Endothelial cell of umbilical vein (primary cell): ENCODE results near the gene SH3PXD2B. TPM values are rescaled to one million over a fixed set of nuclear protein-coding genes. Genes with fewer than 3 reads are reported as not detected.
A peak's percentile ranks its signal among the peaks of the same experiment; 100 is the strongest.
"Not testable (repeated sequence)": the region's sequence is repeated elsewhere in the genome, so short reads cannot be mapped to it uniquely, and the experiment has no call there.

Experiments
- BruUV-seq: library from RNA; stranded (reverse); fragments of 400-500 nt; replicated peaks from 2 replicates; lab custom pipeline; 2021; lab: Mats Ljungman, UMichigan
- CTCF ChIA-PET: fragments of 300-600, 350-600 bp; sonication (Branson Sonifier 250); formaldehyde crosslinking; loops from one replicate; lab custom pipeline; 2021; ENCODE audit warnings: antibody characterized with exemption, inconsistent platforms; lab: Charles Lee
- POLR2A ChIA-PET: fragments of 300-600, 350-600 bp; sonication (Branson Sonifier 250); formaldehyde crosslinking; loops from one replicate; lab custom pipeline; 2021; ENCODE audit warnings: antibody characterized with exemption, inconsistent platforms; lab: Charles Lee
- DNase-seq: peaks from one replicate; pipeline ENCODE4 v3.0.0-alpha.2; 2011; ENCODE audit warnings: low read depth, low spot score
- FAIRE-seq: peaks from 2 replicates; lab custom pipeline; 2011; peaks lifted over from hg19 to GRCh38; lab: Jason Lieb, UNC
- H2AFZ ChIP-seq: 2 replicates; pipeline ENCODE4 v1.6.0; 2012; ENCODE audit warnings: low read depth, low read length, control low read depth, inconsistent platforms
- H3K27ac ChIP-seq: 2 replicates; pipeline ENCODE4 v1.5.1; 2011; ENCODE audit warnings: low read depth, mild to moderate bottlenecking, control low read depth, low read length, moderate library complexity; ENCODE audit not compliant: insufficient read depth
- H3K27me3 ChIP-seq, 2 experiments: 2 replicates each; pipeline versions ENCODE4 v1.6.0 to v1.6.1; 2011; ENCODE audit warnings: low read length in 2 of 2, mixed read lengths in 1 of 2; ENCODE audit not compliant: control insufficient read depth in 2 of 2, insufficient read depth in 2 of 2
- H3K36me3 ChIP-seq, 2 experiments: 2 replicates in 1 of 2; 3 replicates in 1 of 2; pipeline ENCODE4 v1.5.1; 2011; ENCODE audit warnings: low read length in 2 of 2, mild to moderate bottlenecking in 1 of 2, moderate library complexity in 1 of 2; ENCODE audit not compliant: control insufficient read depth in 2 of 2, insufficient read depth in 2 of 2; ENCODE audit errors: extremely low read depth in 1 of 2
- H3K4me1 ChIP-seq: 3 replicates; pipeline ENCODE4 v1.5.1; 2011; ENCODE audit warnings: mild to moderate bottlenecking, low read length; ENCODE audit not compliant: control insufficient read depth, insufficient read depth; ENCODE audit errors: extremely low read depth
- H3K4me2 ChIP-seq: 2 replicates; pipeline ENCODE4 v1.6.1; 2011; ENCODE audit warnings: low read length, control low read depth, mixed read lengths; ENCODE audit not compliant: insufficient read depth
- H3K4me3 ChIP-seq, 3 experiments: fragments of 200-600 bp in 1 of 3; sonication (generic), shearing (Covaris generic) in 1 of 3; replicated peaks in 1 of 3; 2 replicates each; pipeline ENCODE4 v1.5.1; 2011 to 2016; ENCODE audit warnings: control low read depth in 3 of 3, low read length in 3 of 3, mild to moderate bottlenecking in 2 of 3, inconsistent platforms in 1 of 3, low read depth in 1 of 3, moderate library complexity in 1 of 3; ENCODE audit not compliant: insufficient read depth in 1 of 3
- H3K79me2 ChIP-seq: 2 replicates; pipeline ENCODE4 v1.6.0; 2012; ENCODE audit warnings: low read length, inconsistent platforms; ENCODE audit not compliant: control insufficient read depth, insufficient read depth
- H3K9ac ChIP-seq: replicated peaks from 2 replicates; pipeline ENCODE3; 2011; ENCODE audit warnings: low read length, control low read depth; ENCODE audit not compliant: insufficient read depth; ENCODE audit errors: extremely low read depth
- H3K9me1 ChIP-seq: replicated peaks from 3 replicates; pipeline ENCODE4 v1.6.0; 2011; ENCODE audit warnings: mild to moderate bottlenecking, low read length; ENCODE audit not compliant: control insufficient read depth, insufficient read depth; ENCODE audit errors: extremely low read depth
- H3K9me3 ChIP-seq: replicated peaks from 2 replicates; pipeline ENCODE4 v1.5.1; 2012; ENCODE audit warnings: low read length, inconsistent platforms; ENCODE audit not compliant: control insufficient read depth, insufficient read depth
- H4K20me1 ChIP-seq: replicated peaks from 2 replicates; pipeline ENCODE3; 2011; ENCODE audit warnings: mild to moderate bottlenecking, low read length; ENCODE audit not compliant: control insufficient read depth, insufficient read depth; ENCODE audit errors: extremely low read depth
- EZH2 ChIP-seq: IDR thresholded peaks from 2 replicates; pipeline ENCODE4 v1.6.1; 2012; ENCODE audit warnings: borderline replicate concordance, low read depth, mild to moderate bottlenecking, moderate library complexity, low read length, inconsistent platforms; ENCODE audit not compliant: severe bottlenecking
- dilution Hi-C: fragments of 300-500 bp; cut with MboI; formaldehyde crosslinking; loops from one replicate; pipeline ENCODE4 v1.15.0; 2019; ENCODE audit warnings: low sequenced_read_pairs; ENCODE audit not compliant: extremely low pct_ligation_motif_present
- intact Hi-C: fragments of 100-400 bp; cut with micrococcal nuclease; formaldehyde crosslinking; loops from one replicate; pipeline ENCODE4 v1.10.0; 2022
- polyA plus RNA-seq, 4 experiments: library from polyadenylated mRNA; depleted of rRNA in 3 of 4; stranded (reverse) in 3 of 4; unstranded in 1 of 4; fragments of >200 nt; gene quantifications; 2 replicates each; pipeline versions ENCODE4 v1.2.1 to v1.2.3, GENCODE V29; 2011 to 2012; ENCODE audit warnings: missing spikeins in 1 of 4
- total RNA-seq: library from RNA; stranded (reverse); gene quantifications from 2 replicates; pipeline ENCODE4 v1.2.3, GENCODE V29; 2021
- TF ChIP-seq, protein P1 (sequence below), 2 donors: IDR thresholded peaks; 1 replicate in 1 of 2; 2 replicates in 1 of 2; pipeline ENCODE4 v1.5.1; 2011; ENCODE audit warnings: low read length in 2 of 2, mild to moderate bottlenecking in 2 of 2, moderate library complexity in 2 of 2, control low read depth in 1 of 2, inconsistent platforms in 1 of 2, low read depth in 1 of 2; ENCODE audit not compliant: insufficient read depth in 1 of 2; ENCODE audit errors: extremely low read depth in 1 of 2

The SH3PXD2B gene
- total and polyA plus RNA-seq, 2 donors (not counting 3 experiments of a cell fraction or from before 2014, with no cell fraction given) = 23.5 to 66.3 TPM

DNA sequence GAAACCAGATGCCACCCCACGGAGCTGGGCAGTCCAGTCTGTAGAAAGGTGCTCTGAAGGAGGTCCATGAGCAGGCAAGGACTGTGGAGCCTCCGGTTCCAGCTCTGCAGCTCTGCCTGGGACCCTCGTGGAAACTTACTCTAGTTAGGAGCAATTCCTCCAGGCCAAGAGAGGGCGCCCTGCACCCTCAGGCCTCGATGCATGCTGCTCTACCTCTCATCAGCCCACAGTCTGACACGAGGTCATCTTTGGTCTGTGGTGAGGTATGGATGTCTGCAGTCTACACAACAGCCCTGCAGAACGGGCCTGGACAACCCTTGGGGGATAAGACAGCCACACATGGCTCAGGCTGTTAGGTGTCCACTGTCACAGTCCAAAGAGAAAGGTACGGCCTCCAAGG is 120.1 kb downstream of the SH3PXD2B start:
- H3K9me3 ChIP-seq = no peaks in the 10 kb centered on the region
- H3K27me3 ChIP-seq = no peaks in the 10 kb centered on the region
- FAIRE-seq = no peak
- H3K4me2 ChIP-seq = no peak overlapping the region
- H2AFZ ChIP-seq = no peak overlapping the region
- CTCF ChIA-PET = interaction anchor here (0.6 to 1.7 kb wide), 4 partner anchors 13 to 422 kb away, joined by 3 to 4 read pairs (median 4); no protein-coding TSS in a partner anchor
- no peak for DNase-seq
- H3K9ac ChIP-seq = no peak overlapping the region
- H3K36me3 ChIP-seq = peaks cover 0 to 12% of the 10 kb centered on the region in 2 experiments
- no peaks in the 10 kb centered on the region for H3K9me1 ChIP-seq
- TF ChIP-seq, protein P1, sequence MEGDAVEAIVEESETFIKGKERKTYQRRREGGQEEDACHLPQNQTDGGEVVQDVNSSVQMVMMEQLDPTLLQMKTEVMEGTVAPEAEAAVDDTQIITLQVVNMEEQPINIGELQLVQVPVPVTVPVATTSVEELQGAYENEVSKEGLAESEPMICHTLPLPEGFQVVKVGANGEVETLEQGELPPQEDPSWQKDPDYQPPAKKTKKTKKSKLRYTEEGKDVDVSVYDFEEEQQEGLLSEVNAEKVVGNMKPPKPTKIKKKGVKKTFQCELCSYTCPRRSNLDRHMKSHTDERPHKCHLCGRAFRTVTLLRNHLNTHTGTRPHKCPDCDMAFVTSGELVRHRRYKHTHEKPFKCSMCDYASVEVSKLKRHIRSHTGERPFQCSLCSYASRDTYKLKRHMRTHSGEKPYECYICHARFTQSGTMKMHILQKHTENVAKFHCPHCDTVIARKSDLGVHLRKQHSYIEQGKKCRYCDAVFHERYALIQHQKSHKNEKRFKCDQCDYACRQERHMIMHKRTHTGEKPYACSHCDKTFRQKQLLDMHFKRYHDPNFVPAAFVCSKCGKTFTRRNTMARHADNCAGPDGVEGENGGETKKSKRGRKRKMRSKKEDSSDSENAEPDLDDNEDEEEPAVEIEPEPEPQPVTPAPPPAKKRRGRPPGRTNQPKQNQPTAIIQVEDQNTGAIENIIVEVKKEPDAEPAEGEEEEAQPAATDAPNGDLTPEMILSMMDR (IDR thresholded peaks at IDR 0.05; ENCODE audit: extremely low read depth in 1 of 2, insufficient read depth in 1 of 2, low read depth in 1 of 2, low read length in 2 of 2) = peak in 1 of 2 donors; percentile 9
- TF ChIP-seq EZH2 = no peak
- H3K4me3 ChIP-seq = no peak overlapping the region
- no peaks in the 10 kb centered on the region for H4K20me1 ChIP-seq
- H3K79me2 ChIP-seq = no peaks in the 10 kb centered on the region
- dilution Hi-C loops (no loop called here), intact Hi-C loops (no loop called here)
- POLR2A ChIA-PET = no interaction called here
- H3K4me1 ChIP-seq = no peaks in the 10 kb centered on the region
- no peak overlapping the region for H3K27ac ChIP-seq
- no TSS peak for BruUV-seq

DNA sequence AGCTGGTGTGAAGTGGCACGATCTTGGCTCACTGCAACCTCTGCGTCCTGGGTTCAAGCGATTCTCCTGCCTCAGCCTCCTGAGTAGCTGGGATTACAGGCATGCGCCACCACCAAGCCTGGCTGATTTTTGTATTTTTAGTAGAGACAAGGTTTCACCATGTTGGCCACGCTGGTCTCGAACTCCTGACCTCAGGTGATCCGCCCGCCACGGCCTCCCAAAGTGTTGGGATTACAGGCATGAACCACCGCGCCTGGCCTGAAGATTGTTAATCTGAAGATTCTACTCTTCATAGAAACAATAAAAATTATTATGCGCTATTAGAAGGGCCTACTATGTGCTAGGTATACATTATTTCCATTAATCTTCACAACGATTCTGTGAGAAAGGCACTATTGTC is 127.4 kb downstream of the SH3PXD2B start:
- H3K27ac ChIP-seq, H3K4me1 ChIP-seq, H3K9ac ChIP-seq, H3K4me3 ChIP-seq, dilution Hi-C loops, H3K9me1 ChIP-seq, H3K9me3 ChIP-seq, H4K20me1 ChIP-seq, H2AFZ ChIP-seq, H3K79me2 ChIP-seq, H3K36me3 ChIP-seq, intact Hi-C loops, FAIRE-seq, H3K27me3 ChIP-seq, DNase-seq, POLR2A ChIA-PET, H3K4me2 ChIP-seq, BruUV-seq: not testable (repeated sequence)
- CTCF ChIA-PET = interaction anchor here (1.1 kb wide), 1 partner anchor 9 kb away, joined by 4 read pairs; no protein-coding TSS in a partner anchor
